PC-9 (cell line): Measurements from ENCODE around the gene CES2. TPM values are rescaled to one million over a fixed set of nuclear protein-coding genes. Genes with fewer than 3 reads are reported as not detected.

Source experiments
- BruUV-seq: library from RNA; stranded (reverse); fragments of 400-500 nt; replicated peaks from 2 replicates; lab custom pipeline; 2021; lab: Mats Ljungman, UMichigan
- CTCF ChIA-PET: fragments of 300-600 bp; sonication (Branson Sonifier 250); formaldehyde crosslinking; loops from one replicate; lab custom pipeline; 2022; ENCODE audit warnings: antibody characterized with exemption; lab: Charles Lee
- POLR2A ChIA-PET: fragments of 300-600 bp; sonication (Branson Sonifier 250); formaldehyde crosslinking; loops from one replicate; lab custom pipeline; 2022; ENCODE audit warnings: antibody characterized with exemption; ENCODE audit not compliant: unreplicated experiment; lab: Charles Lee
- DNase-seq, 2 experiments: peaks; one replicate each; pipeline versions ENCODE4 v3.0.0 to v3.0.0-alpha.2; 2015 to 2022; ENCODE audit warnings: mixed read lengths in 1 of 2
- H2AFZ ChIP-seq: fragments of 200-600 bp; sonication (generic); 2 replicates; pipeline ENCODE4 v1.8.1; 2017; ENCODE audit warnings: antibody characterized with exemption
- H3F3A ChIP-seq: fragments of 200-600 bp; sonication (generic); 2 replicates; pipeline ENCODE4 v1.8.1; 2017; ENCODE audit warnings: antibody characterized with exemption, mild to moderate bottlenecking, low read depth; ENCODE audit not compliant: insufficient read depth
- H3K27ac ChIP-seq: fragments of 200-600 bp; sonication (generic); 2 replicates; pipeline ENCODE4 v1.6.1; 2016; ENCODE audit warnings: mixed run types
- H3K27me3 ChIP-seq: fragments of 200-600 bp; sonication (generic); 2 replicates; pipeline ENCODE4 v1.6.1; 2016; ENCODE audit warnings: low read depth, mixed run types; ENCODE audit not compliant: insufficient read depth
- H3K36me3 ChIP-seq: fragments of 200-600 bp; sonication (generic); 2 replicates; pipeline ENCODE4 v1.6.1; 2016; ENCODE audit warnings: low read depth, mixed run types
- H3K4me1 ChIP-seq: fragments of 200-600 bp; sonication (generic); replicated peaks from 2 replicates; pipeline ENCODE4 v1.6.1; 2016; ENCODE audit warnings: mixed run types; ENCODE audit not compliant: insufficient read depth
- H3K4me2 ChIP-seq: fragments of 200-600 bp; sonication (generic); 2 replicates; pipeline ENCODE4 v1.6.1; 2017; ENCODE audit warnings: mixed run types
- H3K4me3 ChIP-seq: fragments of 200-600 bp; sonication (generic); 2 replicates; pipeline ENCODE4 v1.6.1; 2016; ENCODE audit warnings: mixed run types
- H3K79me2 ChIP-seq: fragments of 200-600 bp; sonication (generic); 2 replicates; pipeline ENCODE4 v1.6.1; 2017; ENCODE audit warnings: low read depth, mixed run types
- H3K9me2 ChIP-seq: fragments of 200-600 bp; sonication (generic); 2 replicates; pipeline ENCODE4 v1.8.1; 2017; ENCODE audit warnings: mild to moderate bottlenecking; ENCODE audit not compliant: insufficient read depth
- H3K9me3 ChIP-seq: fragments of 200-600 bp; sonication (generic); 2 replicates; pipeline ENCODE4 v1.8.1; 2016; ENCODE audit warnings: low read depth; ENCODE audit not compliant: insufficient read depth
- H4K20me1 ChIP-seq: fragments of 200-600 bp; sonication (generic); 2 replicates; pipeline ENCODE4 v1.8.1; 2017; ENCODE audit not compliant: insufficient read depth
- CTCF ChIP-seq: fragments of 200-600 bp; sonication (generic); conservative IDR thresholded peaks from 2 replicates; pipeline ENCODE4 v1.6.1; 2017; ENCODE audit warnings: mixed run types, antibody characterized with exemption, mild to moderate bottlenecking, moderate library complexity
- EZH2 ChIP-seq: fragments of 200-600 bp; sonication (generic); IDR thresholded peaks from 2 replicates; pipeline ENCODE4 v1.8.0; 2017; ENCODE audit warnings: antibody characterized with exemption, low read depth
- intact Hi-C: fragments of 100-400 bp; cut with micrococcal nuclease; formaldehyde crosslinking; loops from one replicate; pipeline ENCODE4 v1.10.0; 2022; ENCODE audit not compliant: unreplicated experiment
- total RNA-seq: library from RNA; stranded (reverse); gene quantifications from 2 replicates; pipeline ENCODE4 v1.2.3, GENCODE V29; 2021

Gene CES2
- total RNA-seq, 1 experiment from 2014 or later = 32.8 TPM

- H3K36me3 ChIP-seq = no peaks in the 10 kb centered on the region
- no TSS peak for BruUV-seq
- no peaks in the 10 kb centered on the region for H3K9me2 ChIP-seq
- no peak overlapping the region for H2AFZ ChIP-seq
- POLR2A ChIA-PET = no interaction called here
- H3F3A ChIP-seq = peaks cover 10% of the 10 kb centered on the region; the same call in 1 of the 2 replicates
- intact Hi-C loops = no loop called here
- no peak overlapping the region for H3K4me2 ChIP-seq
- no peaks in the 10 kb centered on the region for H3K4me1 ChIP-seq
- H4K20me1 ChIP-seq = no peaks in the 10 kb centered on the region
- H3K9me3 ChIP-seq = no peaks in the 10 kb centered on the region
- H3K27ac ChIP-seq = no peak overlapping the region
- H3K4me3 ChIP-seq = no peak overlapping the region
- no peak for TF ChIP-seq CTCF
- TF ChIP-seq EZH2 = no peak
- H3K79me2 ChIP-seq = no peaks in the 10 kb centered on the region
- no peak for DNase-seq
- H3K27me3 ChIP-seq = no peaks in the 10 kb centered on the region
- CTCF ChIA-PET = interaction anchor here (0.6 kb wide), 1 partner anchor 262 kb away, joined by 5 read pairs; no protein-coding TSS in a partner anchor
Observed at GRCh38 chr16:66950437-66950836, 15.1 kb downstream of the CES2 start.

GRCh38 chr16:66950971-66951790, 15.9 kb downstream of the CES2 start:
- H3K9me3 ChIP-seq = no peaks in the 10 kb centered on the region
- H3F3A ChIP-seq = peaks cover 10% of the 10 kb centered on the region; the same call in 1 of the 2 replicates
- no peaks in the 10 kb centered on the region for H3K27me3 ChIP-seq
- no peak overlapping the region for H3K4me2 ChIP-seq
- no peaks in the 10 kb centered on the region for H3K4me1 ChIP-seq
- ChIA-PET POLR2A (no interaction called here), CTCF (interaction anchor here (0.6 to 0.7 kb wide), 2 partner anchors 83 to 261 kb away, joined by 5 to 7 read pairs; no protein-coding TSS in a partner anchor)
- no peak overlapping the region for H2AFZ ChIP-seq
- no peaks in the 10 kb centered on the region for H4K20me1 ChIP-seq
- no TSS peak for BruUV-seq
- DNase-seq = no peak
- H3K27ac ChIP-seq = no peak overlapping the region
- intact Hi-C loops = no loop called here
- no peak overlapping the region for H3K4me3 ChIP-seq
- H3K79me2 ChIP-seq = no peaks in the 10 kb centered on the region
- no peaks in the 10 kb centered on the region for H3K36me3 ChIP-seq
- H3K9me2 ChIP-seq = no peaks in the 10 kb centered on the region
- TF ChIP-seq CTCF (no peak), EZH2 (no peak)

GRCh38 chr16:66952430-66953110, 17.3 kb downstream of the CES2 start:
- peaks cover under 1% of the 10 kb centered on the region; the same call in 1 of the 2 replicates for H3F3A ChIP-seq
- H3K27ac ChIP-seq = no peak overlapping the region
- H3K4me2 ChIP-seq = no peak overlapping the region
- ChIA-PET CTCF (interaction anchor here (0.6 to 1.3 kb wide), 3 partner anchors 200 to 747 kb away, joined by 3 read pairs; no protein-coding TSS in a partner anchor), POLR2A (no interaction called here)
- H3K79me2 ChIP-seq = no peaks in the 10 kb centered on the region
- H2AFZ ChIP-seq = no peak overlapping the region
- H3K9me3 ChIP-seq = no peaks in the 10 kb centered on the region
- BruUV-seq = no TSS peak
- H3K9me2 ChIP-seq = no peaks in the 10 kb centered on the region
- H4K20me1 ChIP-seq = no peaks in the 10 kb centered on the region
- no peaks in the 10 kb centered on the region for H3K36me3 ChIP-seq
- H3K4me1 ChIP-seq = no peaks in the 10 kb centered on the region
- no peak overlapping the region for H3K4me3 ChIP-seq
- TF ChIP-seq CTCF (no peak), EZH2 (no peak)
- intact Hi-C loops = no loop called here
- DNase-seq = no peak
- no peaks in the 10 kb centered on the region for H3K27me3 ChIP-seq
